GM23338 (cell line): ENCODE measurements around the gene FAM43A. TPM values are rescaled to one million over a fixed set of nuclear protein-coding genes. Genes with fewer than 3 reads are reported as not detected.

ENCODE experiments used
- ATAC-seq: fragments of 200-7000 bp; cut with Tn5 transposase; 3 replicates; pipeline ENCODE4 v1.9.1; 2020
- DNase-seq: peaks from one replicate; pipeline ENCODE4 v3.0.0-alpha.2; 2015; ENCODE audit warnings: low spot score
- H2AFZ ChIP-seq: fragments of 200-600 bp; sonication (generic); 2 replicates; pipeline ENCODE4 v1.8.0; 2016; ENCODE audit warnings: antibody characterized with exemption, mild to moderate bottlenecking, moderate library complexity
- H3F3A ChIP-seq: fragments of 200-600 bp; sonication (generic); replicated peaks from 2 replicates; pipeline ENCODE4 v1.8.0; 2017; ENCODE audit warnings: antibody characterized with exemption, mixed run types, low read depth
- H3K27ac ChIP-seq: fragments of 200-600 bp; sonication (generic); 2 replicates; pipeline ENCODE4 v1.6.1; 2016; ENCODE audit warnings: low read depth
- H3K27me3 ChIP-seq: fragments of 200-600 bp; sonication (generic); 2 replicates; pipeline ENCODE4 v1.8.0; 2016; ENCODE audit warnings: mild to moderate bottlenecking, mixed run types, moderate library complexity; ENCODE audit not compliant: insufficient read depth
- H3K36me3 ChIP-seq: fragments of 200-600 bp; sonication (generic); 2 replicates; pipeline ENCODE4 v1.8.0; 2016; ENCODE audit warnings: mild to moderate bottlenecking; ENCODE audit not compliant: insufficient read depth
- H3K4me1 ChIP-seq: fragments of 200-600 bp; sonication (generic); 2 replicates; pipeline ENCODE4 v1.8.0; 2016; ENCODE audit warnings: mild to moderate bottlenecking, moderate library complexity; ENCODE audit not compliant: insufficient read depth
- H3K4me2 ChIP-seq: fragments of 200-600 bp; sonication (generic); 2 replicates; pipeline ENCODE4 v1.7.1; 2017; ENCODE audit warnings: mixed run types
- H3K4me3 ChIP-seq: fragments of 200-600 bp; sonication (generic); 2 replicates; pipeline ENCODE4 v1.6.1; 2016; ENCODE audit warnings: mixed run types
- H3K79me2 ChIP-seq: fragments of 200-600 bp; sonication (generic); replicated peaks from 2 replicates; pipeline ENCODE4 v1.8.0; 2017; ENCODE audit warnings: mild to moderate bottlenecking; ENCODE audit not compliant: insufficient read depth
- H3K9me2 ChIP-seq: fragments of 200-600 bp; sonication (generic); 2 replicates; pipeline ENCODE4 v1.8.0; 2017; ENCODE audit not compliant: insufficient read depth
- H4K20me1 ChIP-seq: fragments of 200-600 bp; sonication (generic); replicated peaks from 2 replicates; pipeline ENCODE4 v1.8.0; 2017; ENCODE audit warnings: mild to moderate bottlenecking; ENCODE audit not compliant: insufficient read depth
- H3K27ac Mint-ChIP-seq: 2 replicates; pipeline ENCODE4 v1.8.0; 2020; ENCODE audit warnings: inconsistent platforms, mild to moderate bottlenecking, moderate library complexity, mixed read lengths
- H3K27me3 Mint-ChIP-seq: 3 replicates; pipeline ENCODE4 v1.8.0; 2022; ENCODE audit warnings: low read depth, mild to moderate bottlenecking, moderate library complexity, mixed read lengths, inconsistent platforms; ENCODE audit not compliant: insufficient read depth, poor library complexity
- H3K36me3 Mint-ChIP-seq: 3 replicates; pipeline ENCODE4 v1.8.0; 2021; ENCODE audit warnings: low read depth, mild to moderate bottlenecking, inconsistent platforms, moderate library complexity, mixed read lengths
- H3K4me1 Mint-ChIP-seq: 3 replicates; pipeline ENCODE4 v1.8.0; 2020; ENCODE audit warnings: mild to moderate bottlenecking, inconsistent platforms, mixed read lengths
- H3K4me3 Mint-ChIP-seq: 3 replicates; pipeline ENCODE4 v1.8.0; 2021; ENCODE audit warnings: moderate library complexity, mild to moderate bottlenecking, inconsistent platforms, mixed read lengths
- H3K9me3 Mint-ChIP-seq: 3 replicates; pipeline ENCODE4 v1.8.0; 2020; ENCODE audit warnings: moderate library complexity, mild to moderate bottlenecking, inconsistent platforms, mixed read lengths
- CREB1 ChIP-seq: fragments of 250-450 bp; sonication (Bioruptor Pico); IDR thresholded peaks from 2 replicates; pipeline ENCODE4 v1.5.0; 2020; ENCODE audit warnings: low read depth, mild to moderate bottlenecking, moderate library complexity
- CTCF ChIP-seq, 2 experiments: fragments of 200-600 bp in 1 of 2; sonication (generic) in 1 of 2; conservative IDR thresholded peaks; 2 replicates each; pipeline versions ENCODE4 v1.5.1 to v1.6.1; 2016 to 2017; ENCODE audit warnings: antibody characterized with exemption in 2 of 2, low read depth in 2 of 2, mild to moderate bottlenecking in 2 of 2, moderate library complexity in 1 of 2
- EZH2 ChIP-seq: fragments of 200-600 bp; sonication (generic); IDR thresholded peaks from one replicate; pipeline ENCODE4 v1.8.0; 2017; ENCODE audit warnings: antibody characterized with exemption, mild to moderate bottlenecking, low read depth; ENCODE audit not compliant: unreplicated experiment
- EZH2phosphoT487 ChIP-seq: fragments of 200-600 bp; sonication (generic); IDR thresholded peaks from one replicate; pipeline ENCODE4 v1.8.1; 2018; ENCODE audit warnings: antibody characterized with exemption; ENCODE audit not compliant: unreplicated experiment
- JUNB ChIP-seq: IDR thresholded peaks from one replicate; pipeline ENCODE4 v1.6.1; 2016; ENCODE audit warnings: antibody characterized with exemption; ENCODE audit not compliant: unreplicated experiment
- NANOG ChIP-seq: IDR thresholded peaks from 2 replicates; pipeline ENCODE4 v1.6.1; 2016; ENCODE audit warnings: antibody characterized with exemption, borderline replicate concordance
- STAT1 ChIP-seq: IDR thresholded peaks from one replicate; pipeline ENCODE4 v1.6.1; 2016; ENCODE audit warnings: antibody characterized with exemption; ENCODE audit not compliant: unreplicated experiment
- ZNF114 ChIP-seq: fragments of 250-450 bp; sonication (Bioruptor Pico); IDR thresholded peaks from 2 replicates; pipeline ENCODE4 v1.5.0; 2020; ENCODE audit warnings: mild to moderate bottlenecking, moderate library complexity
- ZNF331 ChIP-seq: fragments of 250-450 bp; sonication (Bioruptor Pico); IDR thresholded peaks from 2 replicates; pipeline ENCODE4 v1.5.0; 2020; ENCODE audit warnings: low read depth, mild to moderate bottlenecking, moderate library complexity
- polyA plus RNA-seq: library from polyadenylated mRNA; unstranded; fragments of >200 nt; fragmentation: Nextera tagmentation; extraction: Ambion mirVana; gene quantifications from 2 replicates; pipeline ENCODE4 v1.2.1, GENCODE V29; 2016
- total RNA-seq: library from RNA; depleted of rRNA; stranded (reverse); fragments of >200 nt; shearing (Covaris generic); gene quantifications from 2 replicates; pipeline ENCODE4 v1.2.3, GENCODE V29; 2014
- TF ChIP-seq, protein P1 (sequence below): IDR thresholded peaks from one replicate; pipeline ENCODE4 v1.6.1; 2018; ENCODE audit warnings: antibody characterized with exemption; ENCODE audit not compliant: unreplicated experiment
- TF ChIP-seq, protein P2 (sequence below): fragments of 250-450 bp; sonication (Bioruptor Pico); IDR thresholded peaks from 2 replicates; pipeline ENCODE4 v1.5.0; 2020; ENCODE audit warnings: mild to moderate bottlenecking, moderate library complexity

Gene FAM43A
- total and polyA plus RNA-seq, 2 experiments from 2014 or later = 2.4 to 6.4 TPM

GRCh38 chr3:194713299-194714136, 27.8 kb downstream of the FAM43A start (continued):
- no peak for TF ChIP-seq CTCF (conservative IDR thresholded peaks at IDR 0.05; ENCODE audit: low read depth in 2 of 2)
- TF ChIP-seq, protein P1, sequence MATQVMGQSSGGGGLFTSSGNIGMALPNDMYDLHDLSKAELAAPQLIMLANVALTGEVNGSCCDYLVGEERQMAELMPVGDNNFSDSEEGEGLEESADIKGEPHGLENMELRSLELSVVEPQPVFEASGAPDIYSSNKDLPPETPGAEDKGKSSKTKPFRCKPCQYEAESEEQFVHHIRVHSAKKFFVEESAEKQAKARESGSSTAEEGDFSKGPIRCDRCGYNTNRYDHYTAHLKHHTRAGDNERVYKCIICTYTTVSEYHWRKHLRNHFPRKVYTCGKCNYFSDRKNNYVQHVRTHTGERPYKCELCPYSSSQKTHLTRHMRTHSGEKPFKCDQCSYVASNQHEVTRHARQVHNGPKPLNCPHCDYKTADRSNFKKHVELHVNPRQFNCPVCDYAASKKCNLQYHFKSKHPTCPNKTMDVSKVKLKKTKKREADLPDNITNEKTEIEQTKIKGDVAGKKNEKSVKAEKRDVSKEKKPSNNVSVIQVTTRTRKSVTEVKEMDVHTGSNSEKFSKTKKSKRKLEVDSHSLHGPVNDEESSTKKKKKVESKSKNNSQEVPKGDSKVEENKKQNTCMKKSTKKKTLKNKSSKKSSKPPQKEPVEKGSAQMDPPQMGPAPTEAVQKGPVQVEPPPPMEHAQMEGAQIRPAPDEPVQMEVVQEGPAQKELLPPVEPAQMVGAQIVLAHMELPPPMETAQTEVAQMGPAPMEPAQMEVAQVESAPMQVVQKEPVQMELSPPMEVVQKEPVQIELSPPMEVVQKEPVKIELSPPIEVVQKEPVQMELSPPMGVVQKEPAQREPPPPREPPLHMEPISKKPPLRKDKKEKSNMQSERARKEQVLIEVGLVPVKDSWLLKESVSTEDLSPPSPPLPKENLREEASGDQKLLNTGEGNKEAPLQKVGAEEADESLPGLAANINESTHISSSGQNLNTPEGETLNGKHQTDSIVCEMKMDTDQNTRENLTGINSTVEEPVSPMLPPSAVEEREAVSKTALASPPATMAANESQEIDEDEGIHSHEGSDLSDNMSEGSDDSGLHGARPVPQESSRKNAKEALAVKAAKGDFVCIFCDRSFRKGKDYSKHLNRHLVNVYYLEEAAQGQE = no peak
- no peak for TF ChIP-seq ZNF331 (CRISPR knock-in tag)
- TF ChIP-seq NANOG = no peak
- no peak for TF ChIP-seq STAT1
- no peak for TF ChIP-seq EZH2phosphoT487
- no peak for TF ChIP-seq CREB1 (CRISPR knock-in tag)
- TF ChIP-seq JUNB = no peak
- no peak for TF ChIP-seq ZNF114 (CRISPR knock-in tag)
- no peak for TF ChIP-seq EZH2

DNA sequence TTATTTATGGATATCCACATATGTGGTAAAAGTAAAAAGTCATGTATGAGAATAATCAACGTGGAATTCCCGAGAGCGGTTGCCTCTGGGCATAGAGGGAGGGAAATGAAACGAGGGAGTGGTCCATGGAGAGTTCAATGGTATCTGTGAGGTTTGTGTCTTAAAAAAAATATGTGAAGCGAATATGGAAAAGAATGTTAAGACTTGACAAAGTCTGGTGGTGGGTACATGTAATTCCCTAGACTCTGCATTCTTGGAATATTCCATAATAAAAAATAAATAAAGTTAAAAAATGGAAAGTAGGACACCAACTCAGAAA, 28.4 kb downstream of the FAM43A start:
- Histone ChIP-seq H3K27me3 (no peaks in the 10 kb centered on the region), H3K9me2 (no peaks in the 10 kb centered on the region), H3K4me2 (no peak overlapping the region), H3K79me2 (no peaks in the 10 kb centered on the region), H2AFZ (no peak overlapping the region), H3F3A (no peaks in the 10 kb centered on the region), H3K4me1 (no peaks in the 10 kb centered on the region), H3K36me3 (no peaks in the 10 kb centered on the region), H3K27ac (no peak overlapping the region), H4K20me1 (no peaks in the 10 kb centered on the region), H3K4me3 (no peak overlapping the region)
- Mint-ChIP-seq H3K27me3 (peaks cover 4% of the 10 kb centered on the region), H3K27ac (no peak overlapping the region), H3K9me3 (no peaks in the 10 kb centered on the region), H3K4me1 (no peaks in the 10 kb centered on the region), H3K4me3 (no peak overlapping the region), H3K36me3 (no peaks in the 10 kb centered on the region)
- no peak for DNase-seq
- ATAC-seq = no peak
- TF ChIP-seq, protein P2, sequence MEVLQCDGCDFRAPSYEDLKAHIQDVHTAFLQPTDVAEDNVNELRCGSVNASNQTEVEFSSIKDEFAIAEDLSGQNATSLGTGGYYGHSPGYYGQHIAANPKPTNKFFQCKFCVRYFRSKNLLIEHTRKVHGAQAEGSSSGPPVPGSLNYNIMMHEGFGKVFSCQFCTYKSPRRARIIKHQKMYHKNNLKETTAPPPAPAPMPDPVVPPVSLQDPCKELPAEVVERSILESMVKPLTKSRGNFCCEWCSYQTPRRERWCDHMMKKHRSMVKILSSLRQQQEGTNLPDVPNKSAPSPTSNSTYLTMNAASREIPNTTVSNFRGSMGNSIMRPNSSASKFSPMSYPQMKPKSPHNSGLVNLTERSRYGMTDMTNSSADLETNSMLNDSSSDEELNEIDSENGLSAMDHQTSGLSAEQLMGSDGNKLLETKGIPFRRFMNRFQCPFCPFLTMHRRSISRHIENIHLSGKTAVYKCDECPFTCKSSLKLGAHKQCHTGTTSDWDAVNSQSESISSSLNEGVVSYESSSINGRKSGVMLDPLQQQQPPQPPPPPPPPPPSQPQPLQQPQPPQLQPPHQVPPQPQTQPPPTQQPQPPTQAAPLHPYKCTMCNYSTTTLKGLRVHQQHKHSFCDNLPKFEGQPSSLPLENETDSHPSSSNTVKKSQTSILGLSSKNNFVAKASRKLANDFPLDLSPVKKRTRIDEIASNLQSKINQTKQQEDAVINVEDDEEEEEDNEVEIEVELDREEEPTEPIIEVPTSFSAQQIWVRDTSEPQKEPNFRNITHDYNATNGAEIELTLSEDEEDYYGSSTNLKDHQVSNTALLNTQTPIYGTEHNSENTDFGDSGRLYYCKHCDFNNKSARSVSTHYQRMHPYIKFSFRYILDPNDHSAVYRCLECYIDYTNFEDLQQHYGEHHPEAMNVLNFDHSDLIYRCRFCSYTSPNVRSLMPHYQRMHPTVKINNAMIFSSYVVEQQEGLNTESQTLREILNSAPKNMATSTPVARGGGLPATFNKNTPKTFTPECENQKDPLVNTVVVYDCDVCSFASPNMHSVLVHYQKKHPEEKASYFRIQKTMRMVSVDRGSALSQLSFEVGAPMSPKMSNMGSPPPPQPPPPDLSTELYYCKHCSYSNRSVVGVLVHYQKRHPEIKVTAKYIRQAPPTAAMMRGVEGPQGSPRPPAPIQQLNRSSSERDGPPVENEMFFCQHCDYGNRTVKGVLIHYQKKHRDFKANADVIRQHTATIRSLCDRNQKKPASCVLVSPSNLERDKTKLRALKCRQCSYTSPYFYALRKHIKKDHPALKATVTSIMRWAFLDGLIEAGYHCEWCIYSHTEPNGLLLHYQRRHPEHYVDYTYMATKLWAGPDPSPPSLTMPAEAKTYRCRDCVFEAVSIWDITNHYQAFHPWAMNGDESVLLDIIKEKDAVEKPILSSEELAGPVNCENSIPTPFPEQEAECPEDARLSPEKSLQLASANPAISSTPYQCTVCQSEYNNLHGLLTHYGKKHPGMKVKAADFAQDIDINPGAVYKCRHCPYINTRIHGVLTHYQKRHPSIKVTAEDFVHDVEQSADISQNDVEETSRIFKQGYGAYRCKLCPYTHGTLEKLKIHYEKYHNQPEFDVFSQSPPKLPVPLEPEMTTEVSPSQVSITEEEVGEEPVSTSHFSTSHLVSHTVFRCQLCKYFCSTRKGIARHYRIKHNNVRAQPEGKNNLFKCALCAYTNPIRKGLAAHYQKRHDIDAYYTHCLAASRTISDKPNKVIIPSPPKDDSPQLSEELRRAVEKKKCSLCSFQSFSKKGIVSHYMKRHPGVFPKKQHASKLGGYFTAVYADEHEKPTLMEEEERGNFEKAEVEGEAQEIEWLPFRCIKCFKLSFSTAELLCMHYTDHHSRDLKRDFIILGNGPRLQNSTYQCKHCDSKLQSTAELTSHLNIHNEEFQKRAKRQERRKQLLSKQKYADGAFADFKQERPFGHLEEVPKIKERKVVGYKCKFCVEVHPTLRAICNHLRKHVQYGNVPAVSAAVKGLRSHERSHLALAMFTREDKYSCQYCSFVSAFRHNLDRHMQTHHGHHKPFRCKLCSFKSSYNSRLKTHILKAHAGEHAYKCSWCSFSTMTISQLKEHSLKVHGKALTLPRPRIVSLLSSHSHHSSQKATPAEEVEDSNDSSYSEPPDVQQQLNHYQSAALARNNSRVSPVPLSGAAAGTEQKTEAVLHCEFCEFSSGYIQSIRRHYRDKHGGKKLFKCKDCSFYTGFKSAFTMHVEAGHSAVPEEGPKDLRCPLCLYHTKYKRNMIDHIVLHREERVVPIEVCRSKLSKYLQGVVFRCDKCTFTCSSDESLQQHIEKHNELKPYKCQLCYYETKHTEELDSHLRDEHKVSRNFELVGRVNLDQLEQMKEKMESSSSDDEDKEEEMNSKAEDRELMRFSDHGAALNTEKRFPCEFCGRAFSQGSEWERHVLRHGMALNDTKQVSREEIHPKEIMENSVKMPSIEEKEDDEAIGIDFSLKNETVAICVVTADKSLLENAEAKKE (CRISPR knock-in tag) = no peak
